ENCODE results near the gene F5.
"Not testable (repeated sequence)": the region's sequence is repeated elsewhere in the genome, so short reads cannot be mapped to it uniquely, and the experiment has no call there.

The F5 gene

DNA sequence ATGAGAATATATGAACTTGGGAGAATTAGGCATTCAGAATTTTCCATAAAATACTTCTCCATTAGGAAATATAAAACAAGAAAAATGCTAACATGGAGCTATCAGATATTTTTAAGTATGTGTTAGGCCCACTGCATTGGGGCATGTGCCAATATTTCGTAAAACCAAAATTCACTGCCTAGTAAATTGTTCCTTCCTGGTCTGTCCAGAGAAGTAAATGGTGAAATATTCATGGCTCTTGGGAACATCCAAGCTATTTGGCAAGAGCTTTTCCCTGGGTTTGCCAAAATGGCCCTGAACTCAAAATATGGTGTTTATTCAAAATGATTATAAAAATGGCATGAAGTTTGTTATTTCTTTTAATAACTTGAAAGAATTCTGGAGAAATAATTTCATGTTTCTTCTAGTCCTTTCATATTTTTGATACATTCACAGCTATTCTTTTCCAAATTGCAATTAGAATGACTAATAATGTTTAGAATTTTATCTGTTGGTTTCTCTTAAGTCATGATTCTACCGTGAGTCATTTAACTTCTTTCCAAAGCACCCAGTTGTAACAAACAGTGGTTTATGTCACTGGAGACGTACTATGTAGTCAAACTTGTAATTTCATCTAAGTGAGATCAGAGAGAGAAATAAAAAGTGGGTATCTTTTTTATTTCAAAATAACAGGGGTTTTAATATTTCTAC is 74.8 kb downstream of the F5 start:
- DNase-seq (ENCODE audit: low spot score) (peak; percentile 64), FAIRE-seq (peak; percentile 91)

DNA sequence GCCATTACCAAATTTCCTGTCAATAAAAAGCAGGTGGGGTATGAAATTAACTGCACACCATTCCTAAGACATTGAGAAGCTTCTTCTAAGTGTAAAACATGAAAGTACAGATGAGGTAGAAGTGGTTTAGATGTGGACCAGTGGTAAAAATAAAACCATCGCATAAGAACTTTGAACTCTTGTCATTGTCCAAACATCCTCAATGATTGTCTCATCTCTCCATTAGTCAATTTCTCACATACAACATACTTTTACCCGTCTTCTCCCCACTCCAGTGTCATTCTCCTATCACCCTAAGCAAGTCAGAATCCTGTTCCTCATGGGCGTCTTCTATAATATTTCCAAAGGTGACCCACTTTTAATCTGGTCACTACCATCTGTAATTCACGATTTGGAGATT is 76.2 kb downstream of the F5 start:
- no peak for FAIRE-seq
- DNase-seq (ENCODE audit: low spot score) = no peak

DNA sequence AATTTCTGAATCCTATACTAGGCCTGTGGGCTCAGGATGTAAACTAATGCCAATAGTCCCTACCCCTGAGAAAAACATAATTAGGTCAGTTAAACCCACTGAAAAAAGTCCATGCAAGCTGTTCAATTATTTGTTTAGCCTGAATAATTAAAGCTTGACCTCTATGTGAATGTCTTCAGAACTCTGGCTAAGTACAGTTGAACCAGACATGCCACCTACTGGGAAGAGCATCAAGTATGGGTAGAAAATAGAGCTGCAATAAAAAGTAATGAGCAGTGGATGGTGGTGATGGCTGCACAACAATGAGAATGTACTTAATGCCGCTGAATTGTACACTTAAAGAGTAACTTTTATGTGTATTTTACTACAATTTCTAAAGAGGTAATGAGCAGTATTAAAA is 76.9 kb downstream of the F5 start:
- FAIRE-seq (no peak), DNase-seq (ENCODE audit: low spot score) (no peak)

DNA sequence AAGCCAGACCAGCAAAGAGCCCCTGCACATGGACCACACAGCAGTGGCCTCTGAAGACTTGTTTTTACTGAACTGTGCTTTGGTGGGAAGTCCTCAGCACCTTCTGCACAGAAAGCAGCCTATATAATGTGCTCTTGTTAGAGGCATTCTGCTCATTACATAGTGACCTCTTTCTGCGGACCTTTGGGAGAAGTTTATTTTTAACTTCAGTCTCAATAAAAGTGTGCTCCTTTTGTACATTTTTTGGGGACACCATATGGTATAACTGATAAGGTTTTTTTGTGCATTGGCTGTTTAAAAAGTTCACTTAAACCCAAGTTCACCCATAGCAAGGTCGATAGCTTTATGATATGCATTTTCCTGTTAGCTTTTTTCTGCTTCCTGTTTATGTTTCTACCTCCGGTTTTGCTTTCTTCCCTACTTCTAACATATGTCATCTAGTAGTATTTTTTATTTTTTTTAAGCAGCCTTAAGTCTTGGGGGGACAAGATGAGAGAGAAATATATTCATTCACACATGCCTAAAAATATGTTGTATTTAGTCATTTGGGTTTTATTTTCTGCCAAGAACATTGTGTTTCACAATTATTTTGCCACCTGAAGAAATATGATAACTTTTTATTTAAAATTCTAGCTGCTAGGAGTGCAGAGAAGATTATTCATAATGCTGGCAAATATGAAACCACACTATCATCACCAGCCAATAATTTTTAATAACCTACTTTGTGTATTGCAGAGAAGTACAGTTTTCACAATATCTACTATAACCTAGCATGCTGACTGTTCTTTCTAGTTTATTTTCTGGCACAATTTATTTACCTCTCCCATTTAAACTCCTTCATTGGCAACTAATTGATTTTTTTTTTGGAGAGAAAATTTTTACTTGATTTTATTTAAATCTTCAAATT is 77.6 kb downstream of the F5 start:
- DNase-seq (ENCODE audit: low spot score) (no peak), FAIRE-seq (no peak)

DNA sequence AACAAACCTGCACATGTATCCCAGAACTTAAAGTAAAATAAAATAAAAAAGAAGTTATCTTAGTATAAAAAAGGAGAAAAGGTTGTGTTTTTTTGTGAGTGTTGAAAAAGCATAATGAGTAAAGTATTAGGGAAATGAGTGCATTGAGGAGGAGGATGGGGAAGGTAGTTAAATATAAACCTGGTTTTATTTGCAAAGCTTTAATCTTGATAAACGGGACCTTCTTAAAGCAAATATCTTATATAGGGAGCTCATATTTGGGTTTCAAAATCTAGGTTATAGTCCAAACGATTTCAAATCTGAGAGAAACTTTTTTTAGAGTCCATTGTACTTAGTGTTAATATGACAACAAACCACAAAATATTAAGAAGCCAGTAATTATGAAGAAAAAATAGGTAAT is 78.9 kb downstream of the F5 start:
- no peak for FAIRE-seq
- DNase-seq (ENCODE audit: low spot score) = no peak

DNA sequence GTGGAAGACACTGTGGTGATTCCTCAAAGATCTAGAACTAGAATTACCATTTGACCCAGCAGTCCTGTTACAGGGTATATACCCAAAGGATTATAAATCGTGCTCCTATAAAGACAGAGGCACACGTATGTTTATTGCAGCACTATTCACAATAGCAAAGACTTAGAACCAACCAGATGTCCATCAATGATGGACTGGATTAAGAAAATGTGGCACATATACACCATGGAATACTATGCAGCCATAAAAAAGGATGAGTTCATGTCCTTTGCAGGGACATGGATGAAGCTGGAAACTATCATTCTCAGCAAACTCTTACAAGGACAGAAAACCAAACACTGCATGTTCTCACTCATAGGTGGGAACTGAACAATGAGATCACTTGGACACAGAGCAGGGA is 82.7 kb downstream of the F5 start:
- DNase-seq (ENCODE audit: low spot score); FAIRE-seq: not testable (repeated sequence)

DNA sequence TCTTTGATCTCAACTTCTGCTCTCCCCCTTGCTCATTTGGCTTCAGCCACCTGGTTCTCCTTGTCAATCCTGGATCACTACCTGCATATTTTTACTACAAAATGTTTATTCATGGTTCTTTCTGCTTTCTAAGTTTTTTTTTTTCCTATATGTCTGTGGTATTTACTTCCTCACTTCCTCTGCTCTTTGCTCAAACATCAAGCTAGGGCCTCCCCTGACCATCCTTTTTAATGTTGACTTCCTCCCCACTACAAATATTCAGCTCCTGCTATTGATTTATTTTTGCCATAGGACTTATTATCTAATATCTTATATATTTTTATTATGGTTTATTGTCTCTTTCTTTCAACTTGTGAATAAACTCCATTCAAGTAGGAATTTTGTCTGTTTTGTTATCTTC is 86.5 kb downstream of the F5 start:
- no peak for FAIRE-seq
- DNase-seq (ENCODE audit: low spot score) = no peak

DNA sequence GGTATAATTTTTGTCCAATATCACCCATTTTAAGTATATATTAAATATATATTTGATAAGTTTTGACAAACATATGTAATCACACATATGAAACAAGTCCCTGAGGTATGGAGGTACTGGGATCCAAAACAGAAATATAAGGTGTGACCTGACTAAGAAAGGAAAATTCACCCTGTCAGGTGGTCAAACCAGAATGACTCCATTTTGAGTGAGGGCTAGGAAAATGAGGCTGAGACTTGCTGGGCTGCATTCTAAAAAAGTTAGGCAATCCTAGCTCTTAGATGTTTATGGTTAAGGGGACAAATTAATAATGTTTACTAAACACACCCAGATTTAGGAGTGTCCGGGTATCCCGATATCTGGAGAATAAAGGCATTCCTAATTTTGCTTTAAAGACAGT is 89.0 kb downstream of the F5 start:
- no peak for FAIRE-seq
- DNase-seq (ENCODE audit: low spot score) = no peak

DNA sequence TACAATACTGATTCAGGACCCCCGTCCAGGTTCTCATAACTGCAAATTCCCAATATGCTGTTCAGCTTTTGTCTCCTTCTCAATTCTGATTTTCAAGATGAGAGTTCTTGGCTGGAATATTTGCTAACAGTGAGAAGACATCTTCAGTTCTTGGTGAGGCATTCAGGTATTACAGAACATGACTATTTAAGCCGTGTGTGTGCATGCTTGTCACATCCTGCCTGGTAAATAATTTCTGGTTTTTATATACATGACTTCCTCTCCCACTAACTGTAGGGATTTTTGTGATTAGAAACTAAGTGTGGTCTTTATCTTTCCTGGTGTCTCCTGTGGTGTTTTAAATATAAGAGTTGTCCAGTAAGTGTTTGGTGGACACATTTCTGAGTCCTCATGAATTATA is 90.4 kb downstream of the F5 start:
- DNase-seq (ENCODE audit: low spot score) (peak; percentile 53), FAIRE-seq (peak; percentile 59)

DNA sequence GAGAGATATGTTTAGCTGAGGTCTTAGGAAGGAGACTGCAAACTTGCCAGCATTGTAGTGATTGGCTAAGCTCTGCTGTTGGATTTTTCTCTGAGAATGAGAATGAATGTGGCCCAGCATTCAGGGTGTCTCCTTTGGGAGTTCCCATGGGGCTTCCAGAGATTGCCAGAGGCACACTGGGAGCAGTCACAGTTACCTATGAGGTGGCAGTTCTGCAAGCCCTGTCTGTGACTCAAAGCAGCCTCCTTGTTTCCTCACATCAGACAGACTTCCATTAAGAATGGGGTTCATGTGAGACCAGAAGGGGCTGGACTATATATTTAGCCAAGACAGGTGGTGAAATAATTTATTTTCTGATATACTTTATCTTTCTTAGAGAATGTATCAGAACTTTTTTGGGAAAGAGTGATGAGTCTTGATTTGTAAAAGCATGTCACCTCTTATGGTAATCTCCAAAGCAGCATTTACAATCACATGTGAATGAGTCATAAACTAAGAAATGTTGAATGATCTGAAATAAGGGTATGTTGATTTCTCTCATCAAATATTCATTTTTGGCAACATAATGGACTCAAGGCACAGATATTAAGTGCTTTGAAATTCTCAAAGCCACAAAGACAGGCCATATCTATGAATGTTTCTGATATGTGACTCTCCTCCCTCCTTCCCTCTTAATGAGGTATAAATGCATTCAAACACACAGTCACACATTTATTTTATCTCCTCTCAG is 91.1 kb downstream of the F5 start:
- no peak for FAIRE-seq
- no peak for DNase-seq (ENCODE audit: low spot score)

DNA sequence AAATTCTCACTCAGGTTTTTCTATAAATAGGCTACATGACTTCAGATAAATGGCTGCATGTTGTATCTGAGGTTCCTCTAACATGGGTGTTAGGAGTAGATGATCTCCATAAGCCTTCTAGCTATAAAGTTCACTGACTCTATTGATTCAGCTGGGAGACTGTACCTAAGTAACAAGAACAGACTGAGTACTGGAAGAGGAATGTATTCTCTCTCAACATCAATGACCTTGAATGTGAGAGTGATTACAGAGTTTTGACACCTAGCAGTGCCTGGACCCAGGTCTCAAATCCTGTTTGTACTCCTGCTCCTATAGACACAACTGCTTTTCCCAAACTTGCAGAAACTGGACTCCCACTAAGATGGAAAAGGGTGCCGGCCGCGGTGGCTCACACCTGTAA is 91.9 kb downstream of the F5 start:
- FAIRE-seq = no peak
- DNase-seq (ENCODE audit: low spot score) = no peak

DNA sequence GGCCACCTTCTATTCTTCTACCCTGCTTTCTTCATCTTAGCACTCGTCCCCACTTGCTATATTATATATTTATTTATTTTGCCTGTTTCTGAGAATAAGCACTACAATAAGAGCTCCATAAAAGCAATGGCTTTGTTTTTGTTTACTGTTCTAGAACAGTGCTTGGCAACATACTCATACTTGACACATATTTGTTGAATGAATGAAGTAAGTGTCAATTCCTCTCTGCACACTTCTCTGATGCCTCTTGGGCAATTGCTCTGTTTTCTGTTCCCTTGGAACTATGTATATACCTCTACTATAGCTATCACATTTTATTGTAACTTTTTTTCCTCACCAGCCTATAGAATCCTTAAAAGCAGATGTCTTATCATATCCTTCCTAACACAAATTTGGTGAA is 93.0 kb downstream of the F5 start:
- FAIRE-seq = no peak
- DNase-seq (ENCODE audit: low spot score) = no peak

DNA sequence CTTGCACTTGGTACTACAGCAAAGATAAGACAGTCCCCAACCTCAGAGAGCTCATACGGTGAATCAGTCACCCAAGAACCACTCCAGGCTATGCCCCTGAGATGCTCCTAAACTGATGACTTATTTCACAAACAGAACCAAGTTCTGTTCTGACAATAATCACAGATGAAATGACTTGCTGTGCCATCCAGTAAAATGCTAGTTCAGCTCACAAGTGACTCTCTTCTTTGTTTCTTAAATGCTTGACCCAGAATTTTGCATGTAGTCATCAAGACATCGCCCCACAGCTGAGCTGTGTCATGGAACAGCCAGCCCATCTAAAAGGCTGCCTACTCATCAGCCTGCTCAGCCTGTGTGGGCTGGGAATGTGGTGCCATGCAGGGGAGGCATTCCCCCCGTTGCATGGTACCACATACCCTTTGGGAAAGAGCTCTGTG is 94.4 kb downstream of the F5 start:
- DNase-seq (ENCODE audit: low spot score) (no peak), FAIRE-seq (no peak)

DNA sequence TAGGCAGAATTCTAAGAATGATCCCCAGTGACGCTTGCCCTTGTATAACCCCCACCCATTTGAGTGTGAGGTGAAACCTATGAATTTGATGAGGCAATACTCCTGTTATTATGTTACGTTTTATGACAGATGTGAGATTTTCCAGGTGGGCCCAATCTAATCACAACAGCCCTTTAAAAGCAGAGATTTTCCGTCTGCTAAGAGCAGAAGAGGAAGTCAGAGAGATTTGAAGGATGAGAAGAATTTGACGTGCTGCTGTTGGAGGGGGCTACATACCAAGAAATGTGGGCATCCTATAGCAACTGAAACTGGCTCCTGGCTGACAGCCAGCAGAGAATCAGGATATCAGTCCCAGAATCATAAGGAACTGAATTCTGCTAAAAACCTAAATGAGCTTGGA is 98.1 kb downstream of the F5 start:
- DNase-seq (ENCODE audit: low spot score) = no peak
- no peak for FAIRE-seq

DNA sequence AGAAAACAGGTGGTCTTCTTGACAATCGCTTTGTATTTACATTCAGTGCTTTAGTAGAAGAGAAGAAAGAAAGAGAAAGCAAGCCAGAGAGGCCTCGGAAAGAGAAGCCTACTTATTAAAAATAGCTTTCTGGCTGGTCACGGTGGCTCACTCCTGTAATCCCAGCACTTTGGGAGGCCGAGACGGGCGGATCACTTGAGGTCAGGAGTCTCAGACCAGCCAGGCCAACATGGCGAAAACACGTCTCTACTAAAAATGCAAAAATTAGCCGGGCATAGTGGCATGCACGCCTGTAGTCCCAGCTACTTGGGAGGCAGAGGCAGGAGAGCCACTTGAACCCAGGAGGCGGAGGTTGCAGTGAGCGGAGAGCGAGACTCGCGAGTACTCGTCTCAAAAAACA is 98.7 kb downstream of the F5 start:
- DNase-seq (ENCODE audit: low spot score) (no peak), FAIRE-seq (no peak)

DNA sequence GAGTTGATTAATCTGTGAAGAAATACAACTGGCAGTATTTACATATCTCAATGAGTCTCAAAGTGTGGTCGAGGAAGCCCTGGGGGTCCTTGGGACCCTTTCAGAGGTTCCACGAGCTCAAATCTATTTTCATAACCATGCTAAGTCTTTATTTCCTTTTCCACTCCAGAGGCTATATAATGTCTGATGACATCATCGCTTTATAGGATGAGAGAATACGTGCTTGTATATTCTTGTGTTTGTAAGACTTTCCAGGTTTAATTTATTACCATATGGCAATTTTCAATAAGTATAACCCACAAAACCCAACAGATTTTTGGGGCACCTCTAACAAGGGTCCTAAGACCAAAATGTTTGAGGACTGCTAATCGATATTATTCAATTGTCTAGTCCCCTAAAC is 99.1 kb downstream of the F5 start:
- no peak for FAIRE-seq
- no peak for DNase-seq (ENCODE audit: low spot score)

DNA sequence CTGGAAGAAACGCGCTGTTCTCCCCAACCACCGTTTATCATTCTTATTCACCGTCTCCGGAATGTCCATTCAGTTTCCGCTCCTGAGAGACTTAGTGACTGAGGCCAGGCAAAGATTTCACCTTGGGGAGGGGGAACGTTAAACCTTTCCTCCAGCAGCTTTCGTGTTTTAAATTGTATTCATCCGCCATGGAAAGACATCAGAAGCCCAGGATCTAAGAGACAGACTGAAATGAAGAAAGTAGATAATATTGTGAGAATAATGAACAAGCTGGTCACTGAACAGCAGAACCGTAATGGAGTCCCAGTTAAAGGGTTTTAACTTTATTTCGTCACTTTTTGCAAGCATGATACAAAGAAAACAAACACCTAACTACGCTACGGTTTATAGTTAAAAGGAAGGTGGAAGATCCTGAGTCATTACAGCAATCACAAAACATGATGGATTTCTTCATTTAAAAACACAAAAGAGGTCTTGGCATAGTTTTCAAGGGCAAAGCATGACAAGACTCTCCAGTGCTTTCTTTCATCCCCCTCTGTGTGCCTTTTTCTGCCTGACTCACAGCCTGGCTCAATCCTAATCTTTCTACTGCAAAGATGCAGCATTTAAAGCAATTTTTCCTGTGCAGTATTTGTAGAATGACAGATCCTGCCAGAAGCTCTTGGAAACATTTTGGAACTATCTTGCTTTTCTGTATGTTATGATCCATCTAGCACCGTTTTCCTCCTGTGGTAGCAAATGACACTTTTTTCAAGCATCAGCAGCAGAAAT is 99.8 kb downstream of the F5 start:
- no peak for DNase-seq (ENCODE audit: low spot score)
- no peak for FAIRE-seq

DNA sequence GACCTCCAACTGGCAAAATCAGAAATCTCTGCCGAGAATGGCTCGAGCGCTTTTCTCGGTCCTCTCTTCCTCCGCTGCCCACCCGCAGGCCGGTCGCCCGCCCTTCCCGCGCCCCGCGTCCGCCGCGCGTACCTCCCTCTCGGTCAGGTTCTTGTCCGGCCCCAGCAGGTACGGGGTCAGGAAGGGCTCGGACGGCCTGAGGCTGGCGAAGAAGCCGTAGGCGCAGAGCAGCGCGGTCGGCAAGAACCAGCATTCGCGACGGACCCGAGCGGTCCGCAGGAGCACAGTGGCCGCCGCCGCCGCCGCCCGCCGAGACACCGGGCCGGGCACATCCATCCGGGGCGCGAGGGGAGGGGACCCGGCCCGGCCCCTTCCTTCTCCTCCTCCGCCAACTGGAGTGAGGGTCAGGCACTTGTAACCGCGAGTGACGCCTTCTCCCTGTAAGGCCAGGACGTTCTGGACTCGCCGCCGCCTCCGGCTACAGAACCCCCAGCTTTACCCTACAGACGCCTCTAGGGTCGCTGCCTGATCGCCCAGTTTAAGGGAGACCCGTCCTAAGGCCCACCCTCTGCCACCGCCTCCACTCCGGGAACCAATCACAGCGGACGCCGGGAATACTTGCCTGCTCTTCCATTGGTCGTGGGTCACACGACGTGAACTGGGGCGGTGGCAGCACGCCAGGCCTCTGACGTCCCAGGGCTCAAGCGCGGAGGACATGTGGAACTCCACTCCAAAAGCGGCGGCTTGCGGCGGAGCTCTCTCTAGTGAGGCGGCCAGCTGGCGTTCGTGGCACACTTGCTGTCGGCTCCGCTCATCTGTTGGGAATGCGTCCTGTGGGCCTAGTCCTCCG is 100.6 kb downstream of the F5 start, which contains the start of gene SLC19A2:
Gene SLC19A2 (minus strand): TSS at position 514 of the 850 bp plus-strand sequence. CDS start 178 bp downstream, at position 336.
- peak; percentile 87 for FAIRE-seq
- DNase-seq (ENCODE audit: low spot score) = peak; percentile 98

DNA sequence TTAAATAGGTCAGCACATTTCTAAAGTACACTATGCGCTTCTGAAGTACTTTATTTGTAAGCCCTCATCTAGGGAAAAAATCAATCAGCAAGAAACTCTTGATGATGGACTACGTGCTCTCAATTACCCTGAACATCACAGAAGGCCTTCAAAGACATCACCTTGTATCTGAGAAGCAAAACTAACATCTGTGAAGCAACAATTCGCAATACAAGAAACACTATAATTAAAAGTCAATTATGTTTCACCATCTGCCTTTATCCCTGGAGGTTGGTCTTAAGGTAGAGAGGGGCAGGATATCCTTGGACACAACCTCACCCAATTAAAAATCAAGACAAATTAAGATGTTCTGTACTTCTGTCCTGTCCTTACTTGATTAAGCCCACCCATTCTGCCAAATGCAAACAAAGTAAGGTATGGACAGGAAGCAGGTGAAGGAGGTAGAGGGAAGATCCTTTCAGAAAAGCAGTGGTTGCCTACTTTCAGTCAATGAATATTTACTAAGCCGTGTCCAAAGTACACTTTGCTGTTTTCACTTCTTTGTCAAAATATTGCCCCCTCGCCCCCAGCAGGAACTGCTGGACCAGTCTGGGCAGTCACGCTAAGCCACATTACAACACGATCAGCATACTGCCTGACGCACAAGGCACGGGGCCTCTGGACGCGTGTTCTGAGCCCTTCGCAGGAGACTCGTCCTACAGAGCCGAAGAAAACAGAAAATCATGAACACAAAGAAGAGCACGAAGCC is 101.4 kb downstream of the F5 start:
- FAIRE-seq (no peak), DNase-seq (ENCODE audit: low spot score) (peak; percentile 21)

DNA sequence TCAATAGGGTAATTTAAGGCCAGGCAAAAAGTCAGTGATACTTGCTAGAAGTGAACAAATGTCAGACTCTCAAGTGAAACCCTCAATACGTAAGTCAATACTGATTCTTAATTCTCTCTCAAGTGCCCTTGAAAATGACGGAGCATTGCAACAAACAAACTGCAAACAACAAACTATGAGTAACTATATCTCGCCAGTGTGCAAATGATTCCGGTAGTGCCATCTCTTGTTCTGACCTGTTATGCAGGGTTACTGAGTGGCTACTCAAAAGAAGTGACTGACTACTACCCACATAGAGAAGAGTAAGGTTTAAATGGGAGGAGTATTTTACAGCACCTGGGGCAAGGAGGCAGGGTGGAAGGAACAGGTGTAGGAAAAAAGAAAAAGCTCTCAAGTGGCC is 102.2 kb downstream of the F5 start:
- FAIRE-seq (no peak), DNase-seq (ENCODE audit: low spot score) (no peak)

Data from RCC 7860 (cell line).